B cell (primary cell): ENCODE results near the gene RPS10. TPM values are rescaled to one million over a fixed set of nuclear protein-coding genes. Genes with fewer than 3 reads are reported as not detected.

Source experiments
- ATAC-seq: fragments of 200-7000 bp; cut with Tn5 transposase; one replicate; pipeline ENCODE4 v1.10.0; 2021; ENCODE audit warnings: low read depth, mild to moderate bottlenecking, moderate number of reproducible peaks, moderate library complexity
- CTCF ChIA-PET: fragments of 350-600 bp; sonication (Branson Sonifier 250); formaldehyde crosslinking; loops from one replicate; lab custom pipeline; 2021; ENCODE audit warnings: antibody characterized with exemption, inconsistent platforms; lab: Charles Lee
- POLR2A ChIA-PET: fragments of 350-600 bp; sonication (Branson Sonifier 250); formaldehyde crosslinking; loops from one replicate; lab custom pipeline; 2021; ENCODE audit warnings: antibody characterized with exemption; lab: Charles Lee
- DNase-seq: peaks from one replicate; pipeline ENCODE4 v3.0.0; 2013
- H2AFZ ChIP-seq: 2 replicates; pipeline ENCODE4 v1.6.1; 2012; ENCODE audit warnings: mild to moderate bottlenecking, low read depth, low read length; ENCODE audit not compliant: insufficient read depth, poor library complexity, severe bottlenecking
- H3K27ac ChIP-seq, 2 donors: 1 replicate in 1 of 2; 2 replicates in 1 of 2; pipeline ENCODE4 v1.5.1; 2012 to 2013; ENCODE audit warnings: low read length in 2 of 2, mild to moderate bottlenecking in 2 of 2, moderate library complexity in 1 of 2
- H3K27me3 ChIP-seq, 4 experiments: fragments of 200-600 bp in 1 of 4; sonication (generic) in 1 of 4; replicated peaks in 1 of 4; 1 replicate in 2 of 4; 2 replicates in 2 of 4; pipeline versions ENCODE4 v1.6.1 to v1.7.0; 2013 to 2016; ENCODE audit warnings: low read length in 3 of 4, mild to moderate bottlenecking in 2 of 4, mixed read lengths in 1 of 4, moderate library complexity in 1 of 4; ENCODE audit not compliant: insufficient read depth in 4 of 4, control insufficient read depth in 3 of 4; ENCODE audit errors: control extremely low read depth in 1 of 4
- H3K36me3 ChIP-seq, 2 experiments: replicated peaks in 1 of 2; 1 replicate in 1 of 2; 2 replicates in 1 of 2; pipeline versions ENCODE4 v1.6.1 to v1.7.1; 2013; ENCODE audit warnings: low read length in 1 of 2; ENCODE audit not compliant: insufficient read depth in 2 of 2, control insufficient read depth in 1 of 2; ENCODE audit errors: control extremely low read depth in 1 of 2, extremely low read depth in 1 of 2
- H3K4me1 ChIP-seq, 2 donors: fragments of 200-600 bp in 1 of 2; sonication (generic) in 1 of 2; 1 replicate in 1 of 2; 2 replicates in 1 of 2; pipeline versions ENCODE4 v1.5.1 to v1.6.1; 2013 to 2017; ENCODE audit warnings: low read length in 2 of 2; ENCODE audit not compliant: control insufficient read depth in 2 of 2, insufficient read depth in 2 of 2
- H3K4me2 ChIP-seq: replicated peaks from 2 replicates; pipeline ENCODE3; 2012; ENCODE audit warnings: mild to moderate bottlenecking, low read depth, low read length; ENCODE audit not compliant: poor library complexity, severe bottlenecking
- H3K4me3 ChIP-seq, 5 experiments: fragments of 200-600 bp in 1 of 5; sonication (generic) in 1 of 5; 1 replicate in 3 of 5; 2 replicates in 2 of 5; pipeline versions ENCODE4 v1.5.1 to v1.7.0; 2011 to 2016; ENCODE audit warnings: low read length in 4 of 5, mild to moderate bottlenecking in 4 of 5, low read depth in 2 of 5, control low read depth in 1 of 5, moderate library complexity in 1 of 5; ENCODE audit not compliant: insufficient read depth in 1 of 5; ENCODE audit errors: control extremely low read depth in 1 of 5, extremely low read depth in 1 of 5
- H3K79me2 ChIP-seq: fragments of 200-600 bp; sonication (generic); one replicate; pipeline ENCODE4 v1.6.0; 2016; ENCODE audit warnings: low read length; ENCODE audit not compliant: control insufficient read depth, insufficient read depth
- H3K9ac ChIP-seq: fragments of 200-600 bp; sonication (generic); 2 replicates; pipeline ENCODE4 v1.6.1; 2017; ENCODE audit warnings: mild to moderate bottlenecking, low read length, moderate library complexity
- H3K9me3 ChIP-seq, 3 donors: one replicate each; pipeline versions ENCODE4 v1.6.1 to v1.7.1; 2013; ENCODE audit warnings: low read length in 2 of 3; ENCODE audit not compliant: control insufficient read depth in 2 of 3, insufficient read depth in 1 of 3; ENCODE audit errors: control extremely low read depth in 1 of 3
- H4K20me1 ChIP-seq: 2 replicates; pipeline ENCODE4 v1.6.0; 2012; ENCODE audit warnings: mild to moderate bottlenecking, low read length; ENCODE audit not compliant: insufficient read depth, control insufficient read depth, poor library complexity, severe bottlenecking
- H3K27ac Mint-ChIP-seq: one replicate; pipeline ENCODE4 v1.8.0; 2021; ENCODE audit warnings: mixed read lengths
- H3K27me3 Mint-ChIP-seq: one replicate; pipeline ENCODE4 v1.8.0; 2021; ENCODE audit warnings: mixed read lengths
- H3K4me1 Mint-ChIP-seq: one replicate; pipeline ENCODE4 v1.8.0; 2021; ENCODE audit warnings: mixed read lengths
- H3K4me3 Mint-ChIP-seq: one replicate; pipeline ENCODE4 v1.8.0; 2021; ENCODE audit warnings: mixed read lengths
- H3K9me3 Mint-ChIP-seq: one replicate; pipeline ENCODE4 v1.8.0; 2022; ENCODE audit warnings: mixed read lengths; ENCODE audit not compliant: insufficient read depth
- CTCF ChIP-seq: fragments of 200-600 bp; IDR thresholded peaks from one replicate; pipeline ENCODE4 v1.8.0; 2022; ENCODE audit warnings: antibody characterized with exemption, mild to moderate bottlenecking
- EZH2 ChIP-seq: IDR thresholded peaks from 2 replicates; pipeline ENCODE4 v1.6.1; 2012; ENCODE audit warnings: borderline replicate concordance, low read depth, mild to moderate bottlenecking, moderate library complexity, low read length; ENCODE audit not compliant: insufficient read depth, poor library complexity, severe bottlenecking
- WGBS: methylation state at CpG from one replicate; pipeline ENCODE4 v1.1.5; 2013; ENCODE audit warnings: missing lambda C conversion rate; ENCODE audit not compliant: insufficient coverage; 5-methylcytosine and 5-hydroxymethylcytosine counted together
- intact Hi-C: fragments of 100-400 bp; cut with micrococcal nuclease; formaldehyde crosslinking; loops from one replicate; pipeline ENCODE4 v1.10.0; 2022
- polyA plus RNA-seq: library from polyadenylated mRNA; depleted of rRNA; stranded (reverse); fragments of >200 nt; gene quantifications from 2 replicates; pipeline ENCODE4 v1.2.3, GENCODE V29; 2012
- total RNA-seq, 2 donors: library from RNA; stranded (reverse); fragments of 120-200 nt in 1 of 2; gene quantifications; 1 replicate in 1 of 2; 2 replicates in 1 of 2; pipeline versions ENCODE4 v1.2.3 to v1.2.4, GENCODE V29; 2013 to 2022

RPS10 gene
- total and polyA plus RNA-seq, 2 donors (not counting 1 experiment from before 2014, with no cell fraction given), result 2,707 to 6,226 TPM

DNA sequence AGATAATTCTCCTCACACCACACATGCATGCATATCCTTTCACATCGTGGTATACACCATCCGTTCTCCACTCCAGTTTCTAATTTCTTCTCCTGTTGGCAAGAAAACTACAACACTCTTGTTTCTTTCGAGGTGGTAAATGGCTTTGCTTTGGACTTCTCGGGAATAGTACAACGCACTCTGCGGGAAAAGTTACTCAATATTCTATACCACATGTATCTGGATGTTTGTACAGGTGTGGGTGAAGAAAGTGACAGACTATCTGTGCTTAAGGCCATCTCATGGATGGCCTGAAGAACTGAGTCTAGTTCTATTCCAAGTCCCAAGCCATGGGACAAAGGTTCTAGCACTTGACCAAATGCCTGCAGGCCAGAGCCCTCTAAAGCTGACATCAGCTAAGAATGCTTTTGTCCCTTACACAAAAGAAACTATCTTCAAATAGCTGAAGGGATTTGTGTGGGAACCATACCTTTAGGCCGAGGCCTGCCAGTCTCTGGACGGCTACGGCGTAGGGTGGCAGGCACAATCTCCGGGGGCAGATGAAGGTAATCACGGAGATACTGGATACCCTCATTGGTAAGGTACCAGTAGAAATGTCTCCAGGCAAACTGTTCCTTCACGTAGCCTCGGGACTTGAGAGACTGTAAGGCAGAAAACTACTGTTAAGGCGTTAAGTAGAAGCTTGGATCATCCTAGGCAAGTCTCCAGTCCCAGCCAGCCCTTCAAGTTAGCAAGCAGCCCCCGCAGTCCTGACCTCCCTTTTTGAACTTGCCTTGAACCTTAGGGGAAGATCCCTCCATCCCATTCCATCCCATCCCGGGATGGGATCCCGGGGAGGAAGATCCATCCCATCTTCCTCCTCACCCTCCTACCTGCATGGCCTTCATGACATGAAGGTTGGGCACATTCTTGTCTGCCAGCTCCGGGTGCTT, 1.4 kb downstream of the RPS10 start:
- Histone ChIP-seq H3K9ac (peak overlapping the region; percentile 95), H3K27ac (peak overlapping the region in 1 of 2 donors; percentile 77), H3K9me3 (no peaks in the 10 kb centered on the region), H3K4me3 (peak overlapping the region in 4 of 5 experiments; percentile 80 to 94 (median 92)), H3K79me2 (peaks cover 34% of the 10 kb centered on the region), H3K27me3 (no peaks in the 10 kb centered on the region), H3K4me2 (peak overlapping the region; percentile 76), H4K20me1 (peaks cover 36% of the 10 kb centered on the region), H2AFZ (no peak overlapping the region), H3K36me3 (peaks cover 2 to 45% of the 10 kb centered on the region in 2 experiments), H3K4me1 (peaks cover 10 to 23% of the 10 kb centered on the region in 2 donors)
- ATAC-seq, result no peak
- ChIA-PET CTCF (interaction anchor here (0.9 to 4.2 kb wide), 7 partner anchors 9 to 261 kb away, joined by 3 to 30 read pairs (median 8); partner anchors contain the start of gene SMIM29), POLR2A (interaction anchor here (0.6 to 1.8 kb wide), 2 partner anchors 9 to 15 kb away, joined by 4 to 7 read pairs; no protein-coding TSS in a partner anchor)
- WGBS, result 82% methylated on average over 10 of the region's 19 CpGs
- H3K4me1 Mint-ChIP-seq, result peaks cover 21% of the 10 kb centered on the region
- DNase-seq, result no peak
- H3K27me3 Mint-ChIP-seq, result no peaks in the 10 kb centered on the region
- peak overlapping the region; percentile 86 for H3K4me3 Mint-ChIP-seq
- peak overlapping the region; percentile 95 for H3K27ac Mint-ChIP-seq
- H3K9me3 Mint-ChIP-seq, result no peaks in the 10 kb centered on the region
- TF ChIP-seq CTCF (no peak), EZH2 (no peak)
- intact Hi-C loops, result loop anchor here (2.0 kb wide), 1 partner anchor 32 kb away; the partner anchor contains the start of gene NUDT3
